H1 (cell line): ENCODE measurements around the gene ZMYND12. TPM values are rescaled to one million over a fixed set of nuclear protein-coding genes. Genes with fewer than 3 reads are reported as not detected.

Experiments used
- CTCF ChIA-PET: fragments of 300-600 bp; sonication (Branson Sonifier 250); formaldehyde crosslinking; loops from one replicate; lab custom pipeline; 2021; ENCODE audit not compliant: partially characterized antibody; lab: Charles Lee
- POLR2A ChIA-PET: fragments of 300-600 bp; sonication (Branson Sonifier 250); formaldehyde crosslinking; loops from one replicate; lab custom pipeline; 2021; ENCODE audit warnings: inconsistent platforms; ENCODE audit not compliant: partially characterized antibody; lab: Charles Lee
- DNase-seq, 2 experiments: peaks; one replicate each; pipeline versions ENCODE4 v3.0.0 to v3.0.0-alpha.2; 2010 to 2022; ENCODE audit warnings: low spot score in 2 of 2, low read depth in 1 of 2, mixed read lengths in 1 of 2
- FAIRE-seq: peaks from 2 replicates; lab custom pipeline; 2011; peaks lifted over from hg19 to GRCh38; lab: Jason Lieb, UNC
- H2AFZ ChIP-seq: 2 replicates; pipeline ENCODE4 v1.8.1; 2012; ENCODE audit warnings: low read length, inconsistent platforms
- H2AK5ac ChIP-seq: 2 replicates; pipeline ENCODE4 v1.6.1; 2013; ENCODE audit warnings: low read depth, low read length
- H2BK120ac ChIP-seq: replicated peaks from 2 replicates; pipeline ENCODE3; 2013; ENCODE audit warnings: low read depth, low read length, inconsistent platforms
- H2BK12ac ChIP-seq: 2 replicates; pipeline ENCODE4 v1.6.1; 2013; ENCODE audit warnings: low read depth, low read length
- H2BK15ac ChIP-seq: 2 replicates; pipeline ENCODE4 v1.6.1; 2013; ENCODE audit warnings: low read length
- H2BK20ac ChIP-seq: 2 replicates; pipeline ENCODE4 v1.6.1; 2013; ENCODE audit warnings: low read length
- H2BK5ac ChIP-seq: 2 replicates; pipeline ENCODE4 v1.6.1; 2013; ENCODE audit warnings: low read depth, low read length
- H3K14ac ChIP-seq: 2 replicates; pipeline ENCODE4 v1.6.1; 2013; ENCODE audit warnings: inconsistent platforms; ENCODE audit not compliant: insufficient read length
- H3K18ac ChIP-seq: 2 replicates; pipeline ENCODE4 v1.6.1; 2013; ENCODE audit warnings: low read length; ENCODE audit errors: extremely low read depth
- H3K23ac ChIP-seq: 2 replicates; pipeline ENCODE4 v1.6.1; 2013; ENCODE audit warnings: inconsistent platforms; ENCODE audit not compliant: insufficient read length
- H3K23me2 ChIP-seq: 2 replicates; pipeline ENCODE4 v1.6.1; 2013; ENCODE audit warnings: low read depth, low read length
- H3K27ac ChIP-seq: 2 replicates; pipeline ENCODE4 v1.6.1; 2011; ENCODE audit warnings: low read depth, low read length, inconsistent platforms
- H3K27me3 ChIP-seq, 4 experiments: replicated peaks in 1 of 4; 1 replicate in 1 of 4; 2 replicates in 3 of 4; pipeline versions ENCODE4 v1.6.1 to v1.8.1; 2011 to 2013; ENCODE audit warnings: low read length in 3 of 4, mild to moderate bottlenecking in 3 of 4, inconsistent platforms in 2 of 4, mixed read lengths in 2 of 4, moderate library complexity in 1 of 4; ENCODE audit not compliant: control insufficient read depth in 3 of 4, insufficient read depth in 3 of 4; ENCODE audit errors: extremely low read depth in 1 of 4
- H3K36me3 ChIP-seq, 4 experiments: 2 replicates each; pipeline versions ENCODE4 v1.6.1 to v1.8.1; 2011 to 2013; ENCODE audit warnings: mild to moderate bottlenecking in 4 of 4, low read length in 3 of 4, moderate library complexity in 2 of 4, control low read depth in 1 of 4, inconsistent platforms in 1 of 4; ENCODE audit not compliant: insufficient read depth in 4 of 4, control insufficient read depth in 2 of 4
- H3K4ac ChIP-seq: replicated peaks from 2 replicates; pipeline ENCODE3; 2013; ENCODE audit warnings: low read length, low read depth, mixed read lengths, inconsistent platforms; ENCODE audit not compliant: insufficient read length
- H3K4me1 ChIP-seq, 4 experiments: replicated peaks in 1 of 4; 1 replicate in 1 of 4; 2 replicates in 3 of 4; pipeline versions ENCODE4 v1.6.1 to v1.8.1; 2011 to 2013; ENCODE audit warnings: low read length in 3 of 4, inconsistent platforms in 2 of 4, mixed read lengths in 1 of 4; ENCODE audit not compliant: insufficient read depth in 4 of 4, control insufficient read depth in 3 of 4
- H3K4me2 ChIP-seq, 2 experiments: 2 replicates each; pipeline versions ENCODE4 v1.6.1 to v1.8.1; 2011 to 2013; ENCODE audit warnings: low read depth in 2 of 2, low read length in 2 of 2, control low read depth in 1 of 2, inconsistent platforms in 1 of 2, mild to moderate bottlenecking in 1 of 2; ENCODE audit not compliant: insufficient read depth in 1 of 2
- H3K4me3 ChIP-seq, 4 experiments: fragments of 200-600, 300-600 bp in 1 of 4; sonication (generic), shearing (Covaris generic), sonication (Bioruptor Twin) in 1 of 4; 2 replicates each; pipeline versions ENCODE4 v1.5.1 to v1.8.1; 2011 to 2016; ENCODE audit warnings: low read length in 4 of 4, low read depth in 3 of 4, control low read depth in 2 of 4, inconsistent platforms in 2 of 4, mild to moderate bottlenecking in 2 of 4, mixed read lengths in 1 of 4, moderate library complexity in 1 of 4; ENCODE audit not compliant: insufficient read depth in 2 of 4; ENCODE audit errors: extremely low read depth in 1 of 4
- H3K56ac ChIP-seq: replicated peaks from 2 replicates; pipeline ENCODE3; 2013; ENCODE audit warnings: low read depth, mild to moderate bottlenecking, mixed read lengths, low read length, inconsistent platforms; ENCODE audit not compliant: insufficient read length
- H3K79me1 ChIP-seq: 2 replicates; pipeline ENCODE4 v1.6.1; 2013; ENCODE audit warnings: low read depth, low read length, control low read depth
- H3K79me2 ChIP-seq, 2 experiments: 2 replicates each; pipeline versions ENCODE4 v1.6.1 to v1.8.1; 2012 to 2013; ENCODE audit warnings: low read length in 2 of 2, mild to moderate bottlenecking in 2 of 2, inconsistent platforms in 1 of 2; ENCODE audit not compliant: insufficient read depth in 2 of 2, control insufficient read depth in 1 of 2
- H3K9ac ChIP-seq, 4 experiments: replicated peaks in 1 of 4; 1 replicate in 1 of 4; 2 replicates in 3 of 4; pipeline versions ENCODE4 v1.6.1 to v1.8.1; 2011 to 2013; ENCODE audit warnings: low read depth in 3 of 4, low read length in 3 of 4, control low read depth in 2 of 4, mild to moderate bottlenecking in 2 of 4, moderate library complexity in 2 of 4, inconsistent platforms in 1 of 4; ENCODE audit errors: extremely low read depth in 1 of 4
- H3K9me3 ChIP-seq, 2 experiments: 2 replicates each; pipeline versions ENCODE4 v1.6.1 to v1.8.1; 2012 to 2013; ENCODE audit warnings: mild to moderate bottlenecking in 2 of 2, moderate library complexity in 2 of 2, control low read depth in 1 of 2, inconsistent platforms in 1 of 2, low read depth in 1 of 2, low read length in 1 of 2, mixed read lengths in 1 of 2; ENCODE audit not compliant: insufficient read depth in 2 of 2
- H4K20me1 ChIP-seq, 2 experiments: replicated peaks in 1 of 2; 2 replicates each; pipeline versions ENCODE3 to v1.8.1; 2011 to 2013; ENCODE audit warnings: inconsistent platforms in 2 of 2, low read length in 2 of 2, mild to moderate bottlenecking in 1 of 2; ENCODE audit not compliant: insufficient read depth in 2 of 2, control insufficient read depth in 1 of 2
- H4K5ac ChIP-seq: 2 replicates; pipeline ENCODE4 v1.6.1; 2013; ENCODE audit warnings: low read length, low read depth, mixed read lengths, inconsistent platforms; ENCODE audit not compliant: insufficient read length
- H4K8ac ChIP-seq: 2 replicates; pipeline ENCODE4 v1.8.0; 2013; ENCODE audit warnings: mild to moderate bottlenecking, moderate library complexity, low read length, inconsistent platforms; ENCODE audit not compliant: insufficient read depth; ENCODE audit errors: extremely low read depth
- H4K91ac ChIP-seq: replicated peaks from 2 replicates; pipeline ENCODE3; 2013; ENCODE audit warnings: low read length, mixed read lengths, inconsistent platforms; ENCODE audit not compliant: insufficient read length
- FOSL1 ChIP-seq: IDR thresholded peaks from 2 replicates; pipeline ENCODE4 v1.6.1; 2011; ENCODE audit warnings: mild to moderate bottlenecking, low read depth, low read length, moderate library complexity; ENCODE audit not compliant: insufficient read depth
- JUND ChIP-seq: IDR thresholded peaks from 2 replicates; pipeline ENCODE4 v1.6.1; 2011; ENCODE audit warnings: mild to moderate bottlenecking, improper control_type of control experiment, low read length
- NRF1 ChIP-seq: IDR thresholded peaks from 2 replicates; pipeline ENCODE4 v1.6.1; 2011; ENCODE audit warnings: mild to moderate bottlenecking, low read depth, low read length, improper control_type of control experiment
- POLR2A ChIP-seq, 2 experiments: IDR thresholded peaks; 1 replicate in 1 of 2; 2 replicates in 1 of 2; pipeline ENCODE4 v1.6.1; 2011; ENCODE audit warnings: low read depth in 2 of 2, low read length in 2 of 2, mild to moderate bottlenecking in 2 of 2; ENCODE audit errors: control extremely low read depth in 1 of 2
- RFX5 ChIP-seq: IDR thresholded peaks from 2 replicates; pipeline ENCODE4 v1.6.1; 2011; ENCODE audit warnings: low read depth, low read length, improper control_type of control experiment, borderline replicate concordance
- SAP30 ChIP-seq: fragments of 300-600 bp; sonication (generic); IDR thresholded peaks from 2 replicates; pipeline ENCODE4 v1.7.1; 2012; ENCODE audit warnings: low read length, moderate library complexity, mild to moderate bottlenecking, inconsistent platforms; ENCODE audit not compliant: insufficient read depth, insufficient replicate concordance
- SIN3A ChIP-seq, 2 experiments: IDR thresholded peaks in 1 of 2; conservative IDR thresholded peaks in 1 of 2; 2 replicates each; pipeline ENCODE4 v1.6.1; 2011 to 2012; ENCODE audit warnings: low read length in 2 of 2, improper control_type of control experiment in 1 of 2, low read depth in 1 of 2, mild to moderate bottlenecking in 1 of 2
- TAF7 ChIP-seq: optimal IDR thresholded peaks from 2 replicates; pipeline ENCODE3; 2011; ENCODE audit warnings: low read depth, mild to moderate bottlenecking, inconsistent platforms, low read length, moderate library complexity, borderline replicate concordance
- WGBS, 2 experiments: shearing (Covaris generic) in 1 of 2; methylation state at CpG; one replicate each; pipeline versions ENCODE4 v1.1.6 to v1.1.7; 2013 to 2015; ENCODE audit warnings: low lambda C conversion rate in 2 of 2, mixed read lengths in 2 of 2, inconsistent platforms in 1 of 2, low coverage in 1 of 2, missing lambda C conversion rate in 1 of 2; ENCODE audit not compliant: insufficient replicate concordance in 2 of 2, insufficient coverage in 1 of 2, insufficient read length in 1 of 2; ENCODE audit errors: extremely low coverage in 1 of 2, missing lambda C conversion rate in 1 of 2; 5-methylcytosine and 5-hydroxymethylcytosine counted together
- polyA plus RNA-seq, 7 experiments: library from polyadenylated mRNA; depleted of rRNA in 3 of 7; stranded (reverse) in 5 of 7; unstranded in 2 of 7; fragments of >200 nt in 5 of 7; fragments of 200-250 nt in 2 of 7; gene quantifications; 1 replicate in 5 of 7; 2 replicates in 1 of 7; 4 replicates in 1 of 7; pipeline versions ENCODE4 v1.2.1 to v1.2.3, GENCODE V29; 2011 to 2013; ENCODE audit warnings: missing spikeins in 2 of 7, mixed read lengths in 2 of 7
- total RNA-seq: library from RNA; stranded (reverse); fragmentation: NEBNext Ultra II Directional; extraction: Animal tissue kit (Norgen Biotek cat#: 25700); gene quantifications from 2 replicates; pipeline ENCODE4 v1.2.1, GENCODE V29; 2021
- TF ChIP-seq, protein P1 (sequence below): IDR thresholded peaks from 2 replicates; pipeline ENCODE4 v1.6.1; 2011; ENCODE audit warnings: low read length, improper control_type of control experiment

ZMYND12 gene
- total and polyA plus RNA-seq, 2 of the 8 experiments (the other 6 are each of a cell fraction or from before 2014, with no cell fraction given) = 0.62 TPM; not detected in 1

DNA sequence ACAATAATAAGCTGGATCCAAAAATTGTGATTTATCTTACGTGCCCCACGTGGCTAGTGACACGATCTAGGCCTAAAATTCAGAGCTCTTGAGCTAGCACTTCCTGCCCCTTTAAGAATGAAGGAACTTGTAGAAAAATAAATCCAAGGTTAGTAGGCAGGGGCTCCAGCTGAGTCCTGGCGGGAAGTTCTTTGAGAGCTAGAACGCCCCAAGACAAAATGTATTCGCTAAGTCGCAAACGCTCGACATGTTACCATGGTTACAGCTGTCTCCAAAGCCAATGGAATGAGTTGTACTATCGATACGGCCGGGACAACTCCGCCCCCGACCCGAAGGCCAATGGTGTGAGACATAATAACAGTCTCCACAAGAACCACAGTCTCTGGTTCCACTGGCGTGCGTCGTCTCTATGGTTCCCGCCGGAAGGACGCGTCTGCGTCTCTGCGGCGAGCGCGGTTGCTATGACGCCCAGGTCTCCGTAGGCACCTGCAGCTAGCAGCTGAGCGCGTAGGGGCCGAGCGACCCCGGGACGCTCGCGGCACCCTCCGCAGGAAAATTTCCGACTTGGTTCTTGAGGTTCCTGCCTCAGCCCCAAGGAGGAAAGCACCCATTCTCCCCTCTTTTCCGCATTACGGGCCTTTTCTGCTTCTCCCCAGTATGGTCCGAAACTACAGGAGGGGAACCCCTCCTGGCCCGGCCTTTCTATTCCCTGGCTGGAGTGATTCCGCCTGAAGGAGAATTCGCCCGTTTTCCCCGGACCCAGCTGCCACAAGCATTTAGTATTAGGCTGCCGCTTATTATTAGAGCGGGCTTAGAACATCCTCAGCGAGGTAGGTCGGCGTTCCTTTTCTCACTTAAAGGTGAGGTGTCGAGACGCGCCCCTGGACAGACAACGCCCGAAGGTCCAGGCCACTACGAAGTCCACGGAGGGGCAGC is 7.3 kb upstream of the ZMYND12 start, which contains the start of gene CCDC30:
CCDC30 (plus strand) TSS at position 459 of the 936 bp plus-strand sequence. CDS start 17,266 bp downstream, outside the sequence.
- Histone ChIP-seq H4K8ac (no peak within 1 kb of the TSS), H2BK12ac (no peak within 1 kb of the TSS), H2BK120ac (no peak within 1 kb of the TSS), H3K14ac (no peak within 1 kb of the TSS), H3K27ac (peak within 1 kb of the TSS; percentile 73; the same call in 1 of the 2 replicates), H2AK5ac (no peak within 1 kb of the TSS), H3K23me2 (peaks cover 8% of the 10 kb centered on the region), H3K4ac (no peak within 1 kb of the TSS), H2AFZ (peak within 1 kb of the TSS; percentile 58), H4K91ac (no peak within 1 kb of the TSS), H3K56ac (peak within 1 kb of the TSS; percentile 10), H2BK5ac (no peak within 1 kb of the TSS), H3K9ac (peak within 1 kb of the TSS in 2 of 4 experiments; percentile 42 to 65; a peak in 3 of 7 replicates), H3K4me2 (peak within 1 kb of the TSS; percentile 69 to 89), H2BK20ac (no peak within 1 kb of the TSS), H3K4me3 (peak within 1 kb of the TSS; percentile 59 to 73 (median 68)), H3K36me3 (peaks cover 0 to 17% (median 4%) of the 10 kb centered on the region in 4 experiments; a peak in 2 of 8 replicates), H2BK15ac (no peak within 1 kb of the TSS), H3K23ac (peak within 1 kb of the TSS; percentile 28), H3K79me2 (no peaks in the 10 kb centered on the region), H3K27me3 (no peaks in the 10 kb centered on the region), H4K20me1 (no peaks in the 10 kb centered on the region), H3K9me3 (no peaks in the 10 kb centered on the region), H4K5ac (no peak within 1 kb of the TSS), H3K4me1 (peaks cover 0 to 3% (median 0%) of the 10 kb centered on the region in 4 experiments; a peak in 2 of 7 replicates), H3K18ac (no peak within 1 kb of the TSS), H3K79me1 (no peaks in the 10 kb centered on the region)
- POLR2A ChIA-PET = interaction anchor here (0.7 to 1.3 kb wide), 3 partner anchors 10 to 184 kb away, joined by 3 to 4 read pairs (median 3); no protein-coding TSS in a partner anchor
- FAIRE-seq = peak; percentile 94
- CTCF ChIA-PET = interaction anchor here (1.1 to 1.3 kb wide), 3 partner anchors 17 to 292 kb away, joined by 3 to 4 read pairs (median 4); no protein-coding TSS in a partner anchor
- WGBS, 2 experiments = 5% methylated on average over 59 of the region's 59 CpGs; no CpG with 5 or more reads in 1 of the 2 experiments
- DNase-seq = peak; percentile 89 to 97
- TF ChIP-seq NRF1 (no peak), TAF7 (no peak), JUND (no peak), POLR2A (IDR thresholded peaks at IDR 0.05; ENCODE audit: control extremely low read depth in 1 of 2, low read depth in 2 of 2, low read length in 2 of 2) (peak in 1 of 2 experiments; percentile 39; a peak in 1 of 3 replicates), RFX5 (no peak), FOSL1 (no peak), SIN3A (conservative IDR thresholded peaks at IDR 0.05 in 1 of 2, IDR thresholded peaks at IDR 0.05 in 1 of 2; ENCODE audit: low read depth in 1 of 2, low read length in 2 of 2) (peak; percentile 96 to 99), SAP30 (no peak)
- TF ChIP-seq, protein P1, sequence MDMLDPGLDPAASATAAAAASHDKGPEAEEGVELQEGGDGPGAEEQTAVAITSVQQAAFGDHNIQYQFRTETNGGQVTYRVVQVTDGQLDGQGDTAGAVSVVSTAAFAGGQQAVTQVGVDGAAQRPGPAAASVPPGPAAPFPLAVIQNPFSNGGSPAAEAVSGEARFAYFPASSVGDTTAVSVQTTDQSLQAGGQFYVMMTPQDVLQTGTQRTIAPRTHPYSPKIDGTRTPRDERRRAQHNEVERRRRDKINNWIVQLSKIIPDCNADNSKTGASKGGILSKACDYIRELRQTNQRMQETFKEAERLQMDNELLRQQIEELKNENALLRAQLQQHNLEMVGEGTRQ = no peak
